K562 (cell line): ENCODE data around the gene LIG3. TPM values are rescaled to one million over a fixed set of nuclear protein-coding genes. Genes with fewer than 3 reads are reported as not detected.

ENCODE experiments used
- ARID2 ChIP-seq: fragments of 450-650 bp; IDR thresholded peaks from 2 replicates; pipeline ENCODE4 v1.6.1; 2017; ENCODE audit warnings: antibody characterized with exemption, mild to moderate bottlenecking
- KAT7 ChIP-seq: sonication (generic); formaldehyde crosslinking; IDR thresholded peaks from 2 replicates; pipeline ENCODE4 v1.8.0; 2022; ENCODE audit warnings: missing genetic modification reagents, mild to moderate bottlenecking, borderline replicate concordance
- KLF16 ChIP-seq: IDR thresholded peaks from 2 replicates; pipeline ENCODE4 v1.6.1; 2016; ENCODE audit warnings: antibody characterized with exemption
- MEF2D ChIP-seq: conservative IDR thresholded peaks from 2 replicates; pipeline ENCODE4 v1.6.1; 2016; ENCODE audit warnings: low read depth, missing genetic modification characterization, missing compliant biosample characterization
- MIER1 ChIP-seq: fragments of 450-650 bp; IDR thresholded peaks from 2 replicates; pipeline ENCODE4 v1.6.1; 2016; ENCODE audit warnings: antibody characterized with exemption, mild to moderate bottlenecking, low read depth
- MTA2 ChIP-seq: fragments of 450-650 bp; IDR thresholded peaks from 2 replicates; pipeline ENCODE4 v1.6.1; 2016; ENCODE audit warnings: low read depth
- PHF20 ChIP-seq: fragments of 450-650 bp; IDR thresholded peaks from 2 replicates; pipeline ENCODE4 v1.6.1; 2018; ENCODE audit not compliant: partially characterized antibody
- POLR2G ChIP-seq: fragments of 200-400 bp; formaldehyde crosslinking; IDR thresholded peaks from 2 replicates; pipeline ENCODE4 v1.6.1; 2017; ENCODE audit warnings: low read depth, mild to moderate bottlenecking, antibody characterized with exemption, low read length, moderate library complexity
- SMARCB1 ChIP-seq: IDR thresholded peaks from 2 replicates; pipeline ENCODE4 v1.6.1; 2011; ENCODE audit warnings: improper control_type of control experiment, low read depth; ENCODE audit not compliant: insufficient read length
- SRF ChIP-seq, 2 experiments: fragments of 250-450, 450-650 bp in 1 of 2; sonication (Bioruptor Pico) in 1 of 2; sonication (generic) in 1 of 2; formaldehyde crosslinking; IDR thresholded peaks; 2 replicates each; pipeline versions ENCODE4 v1.5.0 to v1.5.1; 2020 to 2022; ENCODE audit warnings: mild to moderate bottlenecking in 1 of 2, missing genetic modification reagents in 1 of 2
- STAT5B ChIP-seq: fragments of 250-450 bp; sonication (Bioruptor Pico); IDR thresholded peaks from 2 replicates; pipeline ENCODE4 v1.8.0; 2021; ENCODE audit warnings: mild to moderate bottlenecking, inconsistent platforms
- TCFL5 ChIP-seq: fragments of 250-450 bp; sonication (Bioruptor Pico); conservative IDR thresholded peaks from 2 replicates; pipeline ENCODE4 v1.6.1; 2021; ENCODE audit warnings: mild to moderate bottlenecking, moderate library complexity, matching md5 sums
- THAP12 ChIP-seq: fragments of 250-450 bp; sonication (Bioruptor Pico); IDR thresholded peaks from 2 replicates; pipeline ENCODE4 v1.9.0; 2021; ENCODE audit warnings: mild to moderate bottlenecking, inconsistent platforms
- ZNF133 ChIP-seq: fragments of 250-450 bp; sonication (Bioruptor Pico); IDR thresholded peaks from 2 replicates; pipeline ENCODE4 v1.4.0; 2020; ENCODE audit warnings: mild to moderate bottlenecking
- ZNF217 ChIP-seq: sonication (generic); formaldehyde crosslinking; IDR thresholded peaks from 2 replicates; pipeline ENCODE4 v1.8.0; 2022; ENCODE audit warnings: mild to moderate bottlenecking, missing genetic modification reagents
- polyA plus RNA-seq, 8 experiments: library from polyadenylated mRNA; depleted of rRNA in 4 of 8; stranded (reverse) in 5 of 8; unstranded in 3 of 8; fragments of >200 nt; fragmentation: Nextera tagmentation in 2 of 8; fragmentation: Illumina TruSeq in 1 of 8; extraction: Ambion mirVana in 2 of 8; extraction: Trizol in 1 of 8; gene quantifications; 2 replicates each; pipeline versions ENCODE4 v1.2.1 to v1.2.3, GENCODE V29; 2011 to 2014; ENCODE audit warnings: inconsistent platforms in 1 of 8, missing spikeins in 1 of 8
- total RNA-seq, 7 experiments: library from RNA; depleted of rRNA in 6 of 7; stranded (reverse); fragments of >200 nt in 6 of 7; fragmentation: Illumina TruSeq in 2 of 7; extraction: Trizol in 2 of 7; gene quantifications; 2 replicates each; pipeline versions ENCODE4 v1.2.1 to v1.2.3, GENCODE V29; 2011 to 2021; ENCODE audit warnings: low replicate concordance in 1 of 7
- TF ChIP-seq, protein P1 (sequence below): fragments of 200-400 bp; formaldehyde crosslinking; IDR thresholded peaks from 2 replicates; pipeline ENCODE4 v1.6.1; 2017; ENCODE audit warnings: mild to moderate bottlenecking, low read depth, low read length, moderate library complexity
- TF ChIP-seq, protein P2 (sequence below): sonication (generic); formaldehyde crosslinking; IDR thresholded peaks from 2 replicates; pipeline ENCODE4 v1.8.0; 2023; ENCODE audit warnings: mild to moderate bottlenecking, missing genetic modification reagents

Gene LIG3
- total and polyA plus RNA-seq, 9 of the 15 experiments (the other 6 are each of a cell fraction or from before 2014, with no cell fraction given) = 7.6 to 75.0 (median 43.0) TPM

GRCh38 chr17:34961093-34961911 is 19.0 kb upstream of the LIG3 start, which contains the start of the genes CCT6B and ZNF830 (continued):
- TF ChIP-seq, protein P1, sequence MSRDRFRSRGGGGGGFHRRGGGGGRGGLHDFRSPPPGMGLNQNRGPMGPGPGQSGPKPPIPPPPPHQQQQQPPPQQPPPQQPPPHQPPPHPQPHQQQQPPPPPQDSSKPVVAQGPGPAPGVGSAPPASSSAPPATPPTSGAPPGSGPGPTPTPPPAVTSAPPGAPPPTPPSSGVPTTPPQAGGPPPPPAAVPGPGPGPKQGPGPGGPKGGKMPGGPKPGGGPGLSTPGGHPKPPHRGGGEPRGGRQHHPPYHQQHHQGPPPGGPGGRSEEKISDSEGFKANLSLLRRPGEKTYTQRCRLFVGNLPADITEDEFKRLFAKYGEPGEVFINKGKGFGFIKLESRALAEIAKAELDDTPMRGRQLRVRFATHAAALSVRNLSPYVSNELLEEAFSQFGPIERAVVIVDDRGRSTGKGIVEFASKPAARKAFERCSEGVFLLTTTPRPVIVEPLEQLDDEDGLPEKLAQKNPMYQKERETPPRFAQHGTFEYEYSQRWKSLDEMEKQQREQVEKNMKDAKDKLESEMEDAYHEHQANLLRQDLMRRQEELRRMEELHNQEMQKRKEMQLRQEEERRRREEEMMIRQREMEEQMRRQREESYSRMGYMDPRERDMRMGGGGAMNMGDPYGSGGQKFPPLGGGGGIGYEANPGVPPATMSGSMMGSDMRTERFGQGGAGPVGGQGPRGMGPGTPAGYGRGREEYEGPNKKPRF = no peak
- TF ChIP-seq, protein P2, sequence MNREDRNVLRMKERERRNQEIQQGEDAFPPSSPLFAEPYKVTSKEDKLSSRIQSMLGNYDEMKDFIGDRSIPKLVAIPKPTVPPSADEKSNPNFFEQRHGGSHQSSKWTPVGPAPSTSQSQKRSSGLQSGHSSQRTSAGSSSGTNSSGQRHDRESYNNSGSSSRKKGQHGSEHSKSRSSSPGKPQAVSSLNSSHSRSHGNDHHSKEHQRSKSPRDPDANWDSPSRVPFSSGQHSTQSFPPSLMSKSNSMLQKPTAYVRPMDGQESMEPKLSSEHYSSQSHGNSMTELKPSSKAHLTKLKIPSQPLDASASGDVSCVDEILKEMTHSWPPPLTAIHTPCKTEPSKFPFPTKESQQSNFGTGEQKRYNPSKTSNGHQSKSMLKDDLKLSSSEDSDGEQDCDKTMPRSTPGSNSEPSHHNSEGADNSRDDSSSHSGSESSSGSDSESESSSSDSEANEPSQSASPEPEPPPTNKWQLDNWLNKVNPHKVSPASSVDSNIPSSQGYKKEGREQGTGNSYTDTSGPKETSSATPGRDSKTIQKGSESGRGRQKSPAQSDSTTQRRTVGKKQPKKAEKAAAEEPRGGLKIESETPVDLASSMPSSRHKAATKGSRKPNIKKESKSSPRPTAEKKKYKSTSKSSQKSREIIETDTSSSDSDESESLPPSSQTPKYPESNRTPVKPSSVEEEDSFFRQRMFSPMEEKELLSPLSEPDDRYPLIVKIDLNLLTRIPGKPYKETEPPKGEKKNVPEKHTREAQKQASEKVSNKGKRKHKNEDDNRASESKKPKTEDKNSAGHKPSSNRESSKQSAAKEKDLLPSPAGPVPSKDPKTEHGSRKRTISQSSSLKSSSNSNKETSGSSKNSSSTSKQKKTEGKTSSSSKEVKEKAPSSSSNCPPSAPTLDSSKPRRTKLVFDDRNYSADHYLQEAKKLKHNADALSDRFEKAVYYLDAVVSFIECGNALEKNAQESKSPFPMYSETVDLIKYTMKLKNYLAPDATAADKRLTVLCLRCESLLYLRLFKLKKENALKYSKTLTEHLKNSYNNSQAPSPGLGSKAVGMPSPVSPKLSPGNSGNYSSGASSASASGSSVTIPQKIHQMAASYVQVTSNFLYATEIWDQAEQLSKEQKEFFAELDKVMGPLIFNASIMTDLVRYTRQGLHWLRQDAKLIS (CRISPR knock-in tag) = no peak
- TF ChIP-seq THAP12 (CRISPR knock-in tag) (no peak), TCFL5 (no peak), SMARCB1 (no peak), POLR2G (peak; percentile 95), ZNF217 (no peak), MIER1 (no peak), KAT7 (CRISPR knock-in tag) (peak; percentile 23; the same call in 1 of the 2 replicates), STAT5B (CRISPR knock-in tag) (no peak), PHF20 (peak; percentile 97), ARID2 (no peak; the same call in 1 of the 2 replicates), ZNF133 (CRISPR knock-in tag) (no peak), MTA2 (no peak), KLF16 (no peak), SRF (CRISPR knock-in tag; IDR thresholded peaks at IDR 0.05) (0 out of 4 replicates have a peak, but pooled peaks of 1 of the 2 experiments have one; percentile 25), MEF2D (tag) (no peak)
